MM.1S (cell line): ENCODE measurements around the gene FOXO3.
"Not testable (repeated sequence)": the region's sequence is repeated elsewhere in the genome, so short reads cannot be mapped to it uniquely, and the experiment has no call there.

Experiments
- CTCF ChIP-seq: fragments of 300-600 bp; sonication (generic); IDR thresholded peaks from 2 replicates; pipeline ENCODE4 v1.5.1; 2016; ENCODE audit warnings: antibody characterized with exemption, low read length, mixed read lengths
- EZH2 ChIP-seq: fragments of 300-600 bp; sonication (generic); optimal IDR thresholded peaks from 2 replicates; pipeline ENCODE3; 2017; ENCODE audit warnings: low read depth, mild to moderate bottlenecking, antibody characterized with exemption, low read length, mixed read lengths
- EZH2phosphoT487 ChIP-seq: fragments of 300-600 bp; sonication (generic); IDR thresholded peaks from 2 replicates; pipeline ENCODE4 v1.6.1; 2018; ENCODE audit warnings: antibody characterized with exemption, low read length

DNA sequence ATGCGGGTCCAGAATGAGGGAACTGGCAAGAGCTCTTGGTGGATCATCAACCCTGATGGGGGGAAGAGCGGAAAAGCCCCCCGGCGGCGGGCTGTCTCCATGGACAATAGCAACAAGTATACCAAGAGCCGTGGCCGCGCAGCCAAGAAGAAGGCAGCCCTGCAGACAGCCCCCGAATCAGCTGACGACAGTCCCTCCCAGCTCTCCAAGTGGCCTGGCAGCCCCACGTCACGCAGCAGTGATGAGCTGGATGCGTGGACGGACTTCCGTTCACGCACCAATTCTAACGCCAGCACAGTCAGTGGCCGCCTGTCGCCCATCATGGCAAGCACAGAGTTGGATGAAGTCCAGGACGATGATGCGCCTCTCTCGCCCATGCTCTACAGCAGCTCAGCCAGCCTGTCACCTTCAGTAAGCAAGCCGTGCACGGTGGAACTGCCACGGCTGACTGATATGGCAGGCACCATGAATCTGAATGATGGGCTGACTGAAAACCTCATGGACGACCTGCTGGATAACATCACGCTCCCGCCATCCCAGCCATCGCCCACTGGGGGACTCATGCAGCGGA is 102.9 kb downstream of the FOXO3 start:
- TF ChIP-seq CTCF, EZH2, EZH2phosphoT487: not testable (repeated sequence)
